Measurements from ENCODE around the gene NEK6.

DNA sequence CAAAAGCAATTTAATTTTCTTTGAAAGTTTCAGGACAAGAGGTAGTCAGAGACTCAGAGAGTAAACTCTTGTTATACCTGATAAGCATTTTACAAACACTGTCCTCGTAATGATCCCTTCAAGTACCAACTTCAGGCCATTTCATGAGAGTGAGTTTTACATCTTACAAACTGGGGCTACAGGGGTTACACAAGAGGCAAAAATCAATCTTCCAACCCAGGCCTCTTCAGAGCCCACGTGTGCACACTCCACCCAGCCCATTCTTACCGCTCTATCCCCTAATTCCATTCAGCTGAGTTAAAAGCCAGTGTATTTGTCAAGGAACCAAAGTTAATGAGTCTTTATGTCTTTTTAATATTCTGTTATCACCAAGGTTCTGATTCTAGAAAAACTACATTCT is 110.9 kb downstream of the NEK6 start:
- TF ChIP-seq POLR2A (IDR thresholded peaks at IDR 0.05; ENCODE audit: low read length) (no peak), GATA1 (IDR thresholded peaks at IDR 0.05; ENCODE audit: low read depth, low read length) (no peak)
